K562 (cell line): ENCODE results near the gene CD14. TPM values are rescaled to one million over a fixed set of nuclear protein-coding genes. Genes with fewer than 3 reads are reported as not detected.

Source experiments
- ATF1 ChIP-seq, 2 experiments: fragments of 450-650 bp in 1 of 2; IDR thresholded peaks; 2 replicates each; pipeline ENCODE4 v1.6.1; 2016; ENCODE audit warnings: missing compliant biosample characterization in 1 of 2, missing genetic modification characterization in 1 of 2
- BRD9 ChIP-seq: fragments of 450-650 bp; IDR thresholded peaks from 2 replicates; pipeline ENCODE4 v1.6.1; 2018; ENCODE audit warnings: low read depth; ENCODE audit not compliant: partially characterized antibody
- CEBPG ChIP-seq, 3 experiments: fragments of 200-800 bp in 1 of 3; sonication (Bioruptor generic) in 1 of 3; sonication (generic) in 1 of 3; formaldehyde crosslinking in 1 of 3; IDR thresholded peaks in 2 of 3; conservative IDR thresholded peaks in 1 of 3; 2 replicates each; pipeline versions ENCODE4 v1.6.1 to v1.8.0; 2016 to 2022; ENCODE audit warnings: missing compliant biosample characterization in 2 of 3, missing genetic modification characterization in 2 of 3, mild to moderate bottlenecking in 1 of 3, missing genetic modification reagents in 1 of 3
- EP300 ChIP-seq: IDR thresholded peaks from 2 replicates; pipeline ENCODE4 v1.6.1; 2012; ENCODE audit warnings: low read length, improper control_type of control experiment
- FOS ChIP-seq: IDR thresholded peaks from 3 replicates; pipeline ENCODE4 v1.6.1; 2011; ENCODE audit not compliant: insufficient read length; ENCODE audit errors: extremely low read depth
- GATAD2A ChIP-seq: fragments of 450-650 bp; IDR thresholded peaks from 2 replicates; pipeline ENCODE4 v1.6.1; 2017
- HNRNPK ChIP-seq: fragments of 200-400 bp; formaldehyde crosslinking; IDR thresholded peaks from one replicate; pipeline ENCODE4 v1.6.1; 2018; ENCODE audit warnings: mild to moderate bottlenecking, low read depth, low read length; ENCODE audit not compliant: poor library complexity, severe bottlenecking
- KLF1 ChIP-seq: fragments of 450-650 bp; IDR thresholded peaks from 2 replicates; pipeline ENCODE4 v1.6.1; 2016; ENCODE audit warnings: missing genetic modification characterization, missing compliant biosample characterization
- NELFE ChIP-seq: IDR thresholded peaks from 2 replicates; pipeline ENCODE4 v1.6.1; 2011; ENCODE audit warnings: mild to moderate bottlenecking; ENCODE audit not compliant: insufficient read depth, insufficient read length
- NEUROD1 ChIP-seq: fragments of 150-350 bp; IDR thresholded peaks from 2 replicates; pipeline ENCODE4 v1.6.1; 2014; ENCODE audit warnings: borderline replicate concordance, low read length, low read depth; ENCODE audit not compliant: partially characterized antibody
- PHF20 ChIP-seq: fragments of 450-650 bp; IDR thresholded peaks from 2 replicates; pipeline ENCODE4 v1.6.1; 2018; ENCODE audit not compliant: partially characterized antibody
- POLR2AphosphoS2 ChIP-seq: IDR thresholded peaks from 2 replicates; pipeline ENCODE4 v1.6.1; 2012; ENCODE audit warnings: low read length, improper control_type of control experiment
- RBM17 ChIP-seq: fragments of 200-400 bp; formaldehyde crosslinking; IDR thresholded peaks from 2 replicates; pipeline ENCODE4 v1.6.1; 2017; ENCODE audit warnings: low read depth, mild to moderate bottlenecking, low read length, borderline replicate concordance
- RBM39 ChIP-seq: fragments of 200-400 bp; formaldehyde crosslinking; optimal IDR thresholded peaks from 2 replicates; pipeline ENCODE3; 2018; ENCODE audit warnings: low read depth, low read length
- SLC30A9 ChIP-seq: fragments of 250-450 bp; sonication (Bioruptor Pico); IDR thresholded peaks from 2 replicates; pipeline ENCODE4 v1.8.0; 2022; ENCODE audit warnings: mild to moderate bottlenecking, moderate library complexity
- SNRNP70 ChIP-seq: fragments of 200-400 bp; formaldehyde crosslinking; optimal IDR thresholded peaks from 2 replicates; pipeline ENCODE3; 2017; ENCODE audit warnings: low read depth, low read length
- ZC3H8 ChIP-seq: fragments of 450-650 bp; IDR thresholded peaks from 2 replicates; pipeline ENCODE4 v1.6.1; 2017
- ZFPM2 ChIP-seq: fragments of 250-450 bp; sonication (Bioruptor Pico); IDR thresholded peaks from 2 replicates; pipeline ENCODE4 v1.5.1; 2022; ENCODE audit warnings: mild to moderate bottlenecking
- ZFX ChIP-seq: sonication (generic); formaldehyde crosslinking; IDR thresholded peaks from 2 replicates; pipeline ENCODE4 v1.8.0; 2022; ENCODE audit warnings: mild to moderate bottlenecking, missing genetic modification reagents, moderate library complexity
- ZNF121 ChIP-seq: sonication (generic); formaldehyde crosslinking; conservative IDR thresholded peaks from 2 replicates; pipeline ENCODE4 v1.8.0; 2022; ENCODE audit warnings: missing genetic modification reagents
- ZNF146 ChIP-seq: IDR thresholded peaks from one replicate; pipeline ENCODE4 v1.6.1; 2018; ENCODE audit warnings: missing compliant biosample characterization; ENCODE audit not compliant: unreplicated experiment
- ZNF24 ChIP-seq: fragments of 450-650 bp; IDR thresholded peaks from 2 replicates; pipeline ENCODE4 v1.6.1; 2016
- ZNF507 ChIP-seq: conservative IDR thresholded peaks from 2 replicates; pipeline ENCODE4 v1.6.1; 2017; ENCODE audit warnings: missing genetic modification characterization, missing compliant biosample characterization
- ZNF586 ChIP-seq: fragments of 450-650 bp; formaldehyde crosslinking; conservative IDR thresholded peaks from 2 replicates; pipeline ENCODE4 v1.4.0; 2020; ENCODE audit warnings: mild to moderate bottlenecking, moderate library complexity
- polyA plus RNA-seq, 8 experiments: library from polyadenylated mRNA; depleted of rRNA in 4 of 8; stranded (reverse) in 5 of 8; unstranded in 3 of 8; fragments of >200 nt; fragmentation: Nextera tagmentation in 2 of 8; fragmentation: Illumina TruSeq in 1 of 8; extraction: Ambion mirVana in 2 of 8; extraction: Trizol in 1 of 8; gene quantifications; 2 replicates each; pipeline versions ENCODE4 v1.2.1 to v1.2.3, GENCODE V29; 2011 to 2014; ENCODE audit warnings: inconsistent platforms in 1 of 8, missing spikeins in 1 of 8
- total RNA-seq, 7 experiments: library from RNA; depleted of rRNA in 6 of 7; stranded (reverse); fragments of >200 nt in 6 of 7; fragmentation: Illumina TruSeq in 2 of 7; extraction: Trizol in 2 of 7; gene quantifications; 2 replicates each; pipeline versions ENCODE4 v1.2.1 to v1.2.3, GENCODE V29; 2011 to 2021; ENCODE audit warnings: low replicate concordance in 1 of 7
- TF ChIP-seq, protein P1 (sequence below), 3 experiments: IDR thresholded peaks in 2 of 3; conservative IDR thresholded peaks in 1 of 3; 2 replicates each; pipeline ENCODE4 v1.5.1; 2011 to 2012; ENCODE audit warnings: low read length in 3 of 3, mild to moderate bottlenecking in 3 of 3, control low read depth in 2 of 3, improper control_type of control experiment in 1 of 3, inconsistent platforms in 1 of 3, low read depth in 1 of 3, mixed read lengths in 1 of 3, moderate library complexity in 1 of 3; ENCODE audit not compliant: insufficient read depth in 2 of 3
- TF ChIP-seq, protein P2 (sequence below): fragments of 450-650 bp; IDR thresholded peaks from 2 replicates; pipeline ENCODE4 v1.6.1; 2016; ENCODE audit warnings: missing biosample characterization, missing genetic modification characterization

Gene CD14
- total and polyA plus RNA-seq, 9 of the 15 experiments (the other 6 are each of a cell fraction or from before 2014, with no cell fraction given), result 0.07 to 0.47 (median 0.14) TPM; not detected in 2

DNA sequence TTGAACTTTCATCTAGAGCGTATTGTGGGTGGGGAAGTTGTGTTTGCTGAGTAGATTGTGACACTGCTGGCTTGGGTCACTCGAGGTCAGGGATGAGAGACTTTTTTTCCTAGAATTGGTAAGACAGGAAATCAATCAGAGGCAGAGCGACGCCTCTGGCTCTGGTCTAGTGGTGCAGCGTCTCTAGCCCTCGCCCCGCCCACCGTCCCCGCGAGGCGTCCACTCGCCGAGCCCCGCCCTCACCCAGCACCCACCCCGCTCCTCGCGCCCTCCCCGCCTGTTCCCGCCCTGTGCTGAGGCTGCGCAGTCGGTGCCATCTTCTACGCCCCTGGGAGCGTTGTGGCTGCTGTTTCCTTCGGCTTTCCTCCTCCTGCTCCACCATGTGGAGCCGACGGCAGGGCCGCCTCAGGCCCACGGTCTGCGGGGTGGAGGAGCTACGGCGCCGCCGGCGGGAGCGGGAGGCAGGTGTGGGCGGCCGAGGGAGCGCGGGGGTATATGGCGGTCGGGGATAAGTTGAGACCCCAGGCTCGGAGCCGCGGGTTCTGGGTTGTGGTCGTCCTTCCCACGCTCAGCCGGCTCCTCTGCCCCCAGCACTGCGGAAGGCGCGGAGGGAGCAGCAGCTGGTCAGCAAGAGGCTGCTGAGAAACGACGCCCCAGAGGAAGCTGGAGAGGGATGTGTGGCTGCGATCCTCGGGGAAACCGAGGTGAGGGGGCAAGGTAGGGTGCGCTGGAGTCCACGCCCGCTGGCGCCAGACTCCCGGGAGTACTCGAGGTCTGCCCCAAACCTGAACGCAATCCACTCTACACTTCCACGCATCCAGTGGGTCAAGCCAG is 6.4 kb upstream of the CD14 start, which contains the start of gene TMCO6 (continued):
- TF ChIP-seq ZFPM2 (CRISPR knock-in tag) (no peak), ZNF24 (no peak), CEBPG (CRISPR knock-in tag; IDR thresholded peaks at IDR 0.05) (peak; percentile 81), CEBPG (tag; conservative IDR thresholded peaks at IDR 0.05 in 1 of 2, IDR thresholded peaks at IDR 0.05 in 1 of 2) (peak; percentile 80 to 82), FOS (no peak), HNRNPK (no peak), RBM39 (no peak), SNRNP70 (no peak), KLF1 (0 out of 2 replicates have a peak, but pooled peaks have one; percentile 42), POLR2AphosphoS2 (no peak), NELFE (no peak), ZFX (CRISPR knock-in tag) (peak; percentile 59), SLC30A9 (CRISPR knock-in tag) (no peak), ATF1 (CRISPR knock-in tag; IDR thresholded peaks at IDR 0.05) (no peak), ATF1 (tag; IDR thresholded peaks at IDR 0.05) (peak; percentile 82), RBM17 (no peak), EP300 (peak; percentile 81), ZNF507 (tag) (no peak), ZC3H8 (no peak), ZNF586 (CRISPR knock-in tag) (no peak), NEUROD1 (peak; percentile 45), ZNF121 (no peak), BRD9 (no peak), PHF20 (peak; percentile 41), ZNF146 (CRISPR knock-in tag) (no peak), GATAD2A (0 out of 2 replicates have a peak, but pooled peaks have one; percentile 52)
- TF ChIP-seq, protein P1, sequence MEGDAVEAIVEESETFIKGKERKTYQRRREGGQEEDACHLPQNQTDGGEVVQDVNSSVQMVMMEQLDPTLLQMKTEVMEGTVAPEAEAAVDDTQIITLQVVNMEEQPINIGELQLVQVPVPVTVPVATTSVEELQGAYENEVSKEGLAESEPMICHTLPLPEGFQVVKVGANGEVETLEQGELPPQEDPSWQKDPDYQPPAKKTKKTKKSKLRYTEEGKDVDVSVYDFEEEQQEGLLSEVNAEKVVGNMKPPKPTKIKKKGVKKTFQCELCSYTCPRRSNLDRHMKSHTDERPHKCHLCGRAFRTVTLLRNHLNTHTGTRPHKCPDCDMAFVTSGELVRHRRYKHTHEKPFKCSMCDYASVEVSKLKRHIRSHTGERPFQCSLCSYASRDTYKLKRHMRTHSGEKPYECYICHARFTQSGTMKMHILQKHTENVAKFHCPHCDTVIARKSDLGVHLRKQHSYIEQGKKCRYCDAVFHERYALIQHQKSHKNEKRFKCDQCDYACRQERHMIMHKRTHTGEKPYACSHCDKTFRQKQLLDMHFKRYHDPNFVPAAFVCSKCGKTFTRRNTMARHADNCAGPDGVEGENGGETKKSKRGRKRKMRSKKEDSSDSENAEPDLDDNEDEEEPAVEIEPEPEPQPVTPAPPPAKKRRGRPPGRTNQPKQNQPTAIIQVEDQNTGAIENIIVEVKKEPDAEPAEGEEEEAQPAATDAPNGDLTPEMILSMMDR (IDR thresholded peaks at IDR 0.05 in 2 of 3, conservative IDR thresholded peaks at IDR 0.05 in 1 of 3; ENCODE audit: insufficient read depth in 2 of 3, low read depth in 1 of 3, low read length in 3 of 3), result peak; percentile 64 to 78 (median 77)
- TF ChIP-seq, protein P2, sequence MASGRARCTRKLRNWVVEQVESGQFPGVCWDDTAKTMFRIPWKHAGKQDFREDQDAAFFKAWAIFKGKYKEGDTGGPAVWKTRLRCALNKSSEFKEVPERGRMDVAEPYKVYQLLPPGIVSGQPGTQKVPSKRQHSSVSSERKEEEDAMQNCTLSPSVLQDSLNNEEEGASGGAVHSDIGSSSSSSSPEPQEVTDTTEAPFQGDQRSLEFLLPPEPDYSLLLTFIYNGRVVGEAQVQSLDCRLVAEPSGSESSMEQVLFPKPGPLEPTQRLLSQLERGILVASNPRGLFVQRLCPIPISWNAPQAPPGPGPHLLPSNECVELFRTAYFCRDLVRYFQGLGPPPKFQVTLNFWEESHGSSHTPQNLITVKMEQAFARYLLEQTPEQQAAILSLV (tag), result no peak
